H1 (cell line): ENCODE results near the gene DPM2. TPM values are rescaled to one million over a fixed set of nuclear protein-coding genes. Genes with fewer than 3 reads are reported as not detected.

Experiments
- CTCF ChIA-PET: fragments of 300-600 bp; sonication (Branson Sonifier 250); formaldehyde crosslinking; loops from one replicate; lab custom pipeline; 2021; ENCODE audit not compliant: partially characterized antibody; lab: Charles Lee
- POLR2A ChIA-PET: fragments of 300-600 bp; sonication (Branson Sonifier 250); formaldehyde crosslinking; loops from one replicate; lab custom pipeline; 2021; ENCODE audit warnings: inconsistent platforms; ENCODE audit not compliant: partially characterized antibody; lab: Charles Lee
- DNase-seq, 2 experiments: peaks; one replicate each; pipeline versions ENCODE4 v3.0.0 to v3.0.0-alpha.2; 2010 to 2022; ENCODE audit warnings: low spot score in 2 of 2, low read depth in 1 of 2, mixed read lengths in 1 of 2
- FAIRE-seq: peaks from 2 replicates; lab custom pipeline; 2011; peaks lifted over from hg19 to GRCh38; lab: Jason Lieb, UNC
- H2AFZ ChIP-seq: 2 replicates; pipeline ENCODE4 v1.8.1; 2012; ENCODE audit warnings: low read length, inconsistent platforms
- H2AK5ac ChIP-seq: 2 replicates; pipeline ENCODE4 v1.6.1; 2013; ENCODE audit warnings: low read depth, low read length
- H2BK120ac ChIP-seq: replicated peaks from 2 replicates; pipeline ENCODE3; 2013; ENCODE audit warnings: low read depth, low read length, inconsistent platforms
- H2BK12ac ChIP-seq: 2 replicates; pipeline ENCODE4 v1.6.1; 2013; ENCODE audit warnings: low read depth, low read length
- H2BK15ac ChIP-seq: 2 replicates; pipeline ENCODE4 v1.6.1; 2013; ENCODE audit warnings: low read length
- H2BK20ac ChIP-seq: 2 replicates; pipeline ENCODE4 v1.6.1; 2013; ENCODE audit warnings: low read length
- H2BK5ac ChIP-seq: 2 replicates; pipeline ENCODE4 v1.6.1; 2013; ENCODE audit warnings: low read depth, low read length
- H3K14ac ChIP-seq: 2 replicates; pipeline ENCODE4 v1.6.1; 2013; ENCODE audit warnings: inconsistent platforms; ENCODE audit not compliant: insufficient read length
- H3K18ac ChIP-seq: 2 replicates; pipeline ENCODE4 v1.6.1; 2013; ENCODE audit warnings: low read length; ENCODE audit errors: extremely low read depth
- H3K23ac ChIP-seq: 2 replicates; pipeline ENCODE4 v1.6.1; 2013; ENCODE audit warnings: inconsistent platforms; ENCODE audit not compliant: insufficient read length
- H3K23me2 ChIP-seq: 2 replicates; pipeline ENCODE4 v1.6.1; 2013; ENCODE audit warnings: low read depth, low read length
- H3K27ac ChIP-seq: 2 replicates; pipeline ENCODE4 v1.6.1; 2011; ENCODE audit warnings: low read depth, low read length, inconsistent platforms
- H3K27me3 ChIP-seq, 4 experiments: replicated peaks in 1 of 4; 1 replicate in 1 of 4; 2 replicates in 3 of 4; pipeline versions ENCODE4 v1.6.1 to v1.8.1; 2011 to 2013; ENCODE audit warnings: low read length in 3 of 4, mild to moderate bottlenecking in 3 of 4, inconsistent platforms in 2 of 4, mixed read lengths in 2 of 4, moderate library complexity in 1 of 4; ENCODE audit not compliant: control insufficient read depth in 3 of 4, insufficient read depth in 3 of 4; ENCODE audit errors: extremely low read depth in 1 of 4
- H3K36me3 ChIP-seq, 4 experiments: 2 replicates each; pipeline versions ENCODE4 v1.6.1 to v1.8.1; 2011 to 2013; ENCODE audit warnings: mild to moderate bottlenecking in 4 of 4, low read length in 3 of 4, moderate library complexity in 2 of 4, control low read depth in 1 of 4, inconsistent platforms in 1 of 4; ENCODE audit not compliant: insufficient read depth in 4 of 4, control insufficient read depth in 2 of 4
- H3K4ac ChIP-seq: replicated peaks from 2 replicates; pipeline ENCODE3; 2013; ENCODE audit warnings: low read length, low read depth, mixed read lengths, inconsistent platforms; ENCODE audit not compliant: insufficient read length
- H3K4me1 ChIP-seq, 4 experiments: replicated peaks in 1 of 4; 1 replicate in 1 of 4; 2 replicates in 3 of 4; pipeline versions ENCODE4 v1.6.1 to v1.8.1; 2011 to 2013; ENCODE audit warnings: low read length in 3 of 4, inconsistent platforms in 2 of 4, mixed read lengths in 1 of 4; ENCODE audit not compliant: insufficient read depth in 4 of 4, control insufficient read depth in 3 of 4
- H3K4me2 ChIP-seq, 2 experiments: 2 replicates each; pipeline versions ENCODE4 v1.6.1 to v1.8.1; 2011 to 2013; ENCODE audit warnings: low read depth in 2 of 2, low read length in 2 of 2, control low read depth in 1 of 2, inconsistent platforms in 1 of 2, mild to moderate bottlenecking in 1 of 2; ENCODE audit not compliant: insufficient read depth in 1 of 2
- H3K4me3 ChIP-seq, 4 experiments: fragments of 200-600, 300-600 bp in 1 of 4; sonication (generic), shearing (Covaris generic), sonication (Bioruptor Twin) in 1 of 4; 2 replicates each; pipeline versions ENCODE4 v1.5.1 to v1.8.1; 2011 to 2016; ENCODE audit warnings: low read length in 4 of 4, low read depth in 3 of 4, control low read depth in 2 of 4, inconsistent platforms in 2 of 4, mild to moderate bottlenecking in 2 of 4, mixed read lengths in 1 of 4, moderate library complexity in 1 of 4; ENCODE audit not compliant: insufficient read depth in 2 of 4; ENCODE audit errors: extremely low read depth in 1 of 4
- H3K56ac ChIP-seq: replicated peaks from 2 replicates; pipeline ENCODE3; 2013; ENCODE audit warnings: low read depth, mild to moderate bottlenecking, mixed read lengths, low read length, inconsistent platforms; ENCODE audit not compliant: insufficient read length
- H3K79me1 ChIP-seq: 2 replicates; pipeline ENCODE4 v1.6.1; 2013; ENCODE audit warnings: low read depth, low read length, control low read depth
- H3K79me2 ChIP-seq, 2 experiments: 2 replicates each; pipeline versions ENCODE4 v1.6.1 to v1.8.1; 2012 to 2013; ENCODE audit warnings: low read length in 2 of 2, mild to moderate bottlenecking in 2 of 2, inconsistent platforms in 1 of 2; ENCODE audit not compliant: insufficient read depth in 2 of 2, control insufficient read depth in 1 of 2
- H3K9ac ChIP-seq, 4 experiments: replicated peaks in 1 of 4; 1 replicate in 1 of 4; 2 replicates in 3 of 4; pipeline versions ENCODE4 v1.6.1 to v1.8.1; 2011 to 2013; ENCODE audit warnings: low read depth in 3 of 4, low read length in 3 of 4, control low read depth in 2 of 4, mild to moderate bottlenecking in 2 of 4, moderate library complexity in 2 of 4, inconsistent platforms in 1 of 4; ENCODE audit errors: extremely low read depth in 1 of 4
- H3K9me3 ChIP-seq, 2 experiments: 2 replicates each; pipeline versions ENCODE4 v1.6.1 to v1.8.1; 2012 to 2013; ENCODE audit warnings: mild to moderate bottlenecking in 2 of 2, moderate library complexity in 2 of 2, control low read depth in 1 of 2, inconsistent platforms in 1 of 2, low read depth in 1 of 2, low read length in 1 of 2, mixed read lengths in 1 of 2; ENCODE audit not compliant: insufficient read depth in 2 of 2
- H4K20me1 ChIP-seq, 2 experiments: replicated peaks in 1 of 2; 2 replicates each; pipeline versions ENCODE3 to v1.8.1; 2011 to 2013; ENCODE audit warnings: inconsistent platforms in 2 of 2, low read length in 2 of 2, mild to moderate bottlenecking in 1 of 2; ENCODE audit not compliant: insufficient read depth in 2 of 2, control insufficient read depth in 1 of 2
- H4K5ac ChIP-seq: 2 replicates; pipeline ENCODE4 v1.6.1; 2013; ENCODE audit warnings: low read length, low read depth, mixed read lengths, inconsistent platforms; ENCODE audit not compliant: insufficient read length
- H4K8ac ChIP-seq: 2 replicates; pipeline ENCODE4 v1.8.0; 2013; ENCODE audit warnings: mild to moderate bottlenecking, moderate library complexity, low read length, inconsistent platforms; ENCODE audit not compliant: insufficient read depth; ENCODE audit errors: extremely low read depth
- H4K91ac ChIP-seq: replicated peaks from 2 replicates; pipeline ENCODE3; 2013; ENCODE audit warnings: low read length, mixed read lengths, inconsistent platforms; ENCODE audit not compliant: insufficient read length
- EZH2 ChIP-seq: fragments of 200-600 bp; sonication (generic); IDR thresholded peaks from 2 replicates; pipeline ENCODE4 v1.7.1; 2012; ENCODE audit warnings: low read depth, mild to moderate bottlenecking, moderate library complexity, low read length, inconsistent platforms; ENCODE audit not compliant: severe bottlenecking
- GTF2F1 ChIP-seq: IDR thresholded peaks from 2 replicates; pipeline ENCODE4 v1.6.1; 2012; ENCODE audit warnings: low read depth, low read length, improper control_type of control experiment, borderline replicate concordance
- HDAC6 ChIP-seq: IDR thresholded peaks from one replicate; pipeline ENCODE4 v1.7.1; 2012; ENCODE audit warnings: low read depth, mild to moderate bottlenecking, inconsistent platforms, low read length, moderate library complexity
- KDM4A ChIP-seq: IDR thresholded peaks from one replicate; pipeline ENCODE4 v1.7.1; 2012; ENCODE audit warnings: low read depth, mild to moderate bottlenecking, moderate library complexity, low read length, inconsistent platforms; ENCODE audit not compliant: severe bottlenecking
- MAX ChIP-seq: IDR thresholded peaks from 2 replicates; pipeline ENCODE4 v1.6.1; 2012; ENCODE audit warnings: inconsistent platforms
- NRF1 ChIP-seq: IDR thresholded peaks from 2 replicates; pipeline ENCODE4 v1.6.1; 2011; ENCODE audit warnings: mild to moderate bottlenecking, low read depth, low read length, improper control_type of control experiment
- RNF2 ChIP-seq: fragments of 200-900, 300-1000 bp; sonication (generic); IDR thresholded peaks from 2 replicates; pipeline ENCODE4 v1.7.1; 2016; ENCODE audit warnings: borderline replicate concordance, low read depth, mild to moderate bottlenecking, antibody characterized with exemption, low read length; ENCODE audit not compliant: poor library complexity, severe bottlenecking; ENCODE audit errors: missing control alignments
- SRF ChIP-seq: IDR thresholded peaks from 2 replicates; pipeline ENCODE4 v1.6.1; 2011; ENCODE audit warnings: mild to moderate bottlenecking, low read depth, low read length, moderate library complexity
- SUZ12 ChIP-seq: fragments of 200-600 bp; sonication (generic); IDR thresholded peaks from 2 replicates; pipeline ENCODE4 v1.6.1; 2012; ENCODE audit warnings: mild to moderate bottlenecking, inconsistent platforms, low read length, moderate library complexity, mixed read lengths
- WGBS, 2 experiments: shearing (Covaris generic) in 1 of 2; methylation state at CpG; one replicate each; pipeline versions ENCODE4 v1.1.6 to v1.1.7; 2013 to 2015; ENCODE audit warnings: low lambda C conversion rate in 2 of 2, mixed read lengths in 2 of 2, inconsistent platforms in 1 of 2, low coverage in 1 of 2, missing lambda C conversion rate in 1 of 2; ENCODE audit not compliant: insufficient replicate concordance in 2 of 2, insufficient coverage in 1 of 2, insufficient read length in 1 of 2; ENCODE audit errors: extremely low coverage in 1 of 2, missing lambda C conversion rate in 1 of 2; 5-methylcytosine and 5-hydroxymethylcytosine counted together
- polyA plus RNA-seq, 7 experiments: library from polyadenylated mRNA; depleted of rRNA in 3 of 7; stranded (reverse) in 5 of 7; unstranded in 2 of 7; fragments of >200 nt in 5 of 7; fragments of 200-250 nt in 2 of 7; gene quantifications; 1 replicate in 5 of 7; 2 replicates in 1 of 7; 4 replicates in 1 of 7; pipeline versions ENCODE4 v1.2.1 to v1.2.3, GENCODE V29; 2011 to 2013; ENCODE audit warnings: missing spikeins in 2 of 7, mixed read lengths in 2 of 7
- total RNA-seq: library from RNA; stranded (reverse); fragmentation: NEBNext Ultra II Directional; extraction: Animal tissue kit (Norgen Biotek cat#: 25700); gene quantifications from 2 replicates; pipeline ENCODE4 v1.2.1, GENCODE V29; 2021

The DPM2 gene
- total and polyA plus RNA-seq, 2 of the 8 experiments (the other 6 are each of a cell fraction or from before 2014, with no cell fraction given): 45.4 to 95.4 TPM

- FAIRE-seq (no peak), DNase-seq (no peak)
- POLR2A ChIA-PET: interaction anchor here (0.8 to 2.1 kb wide), 5 partner anchors 9 to 73 kb away, joined by 3 to 7 read pairs (median 5); no protein-coding TSS in a partner anchor
- Histone ChIP-seq H2AK5ac (peak overlapping the region; percentile 3; the same call in 1 of the 2 replicates), H2BK5ac (peak overlapping the region; percentile 75; the same call in 1 of the 2 replicates), H2BK120ac (no peak overlapping the region), H4K8ac (no peak overlapping the region), H2BK20ac (no peak overlapping the region), H2AFZ (no peak overlapping the region), H3K23me2 (peaks cover 7% of the 10 kb centered on the region; the same call in 1 of the 2 replicates), H3K4ac (no peak overlapping the region), H3K18ac (no peak overlapping the region; the same call in 1 of the 2 replicates), H3K27ac (0 out of 2 replicates have a peak overlapping the region, but pooled peaks have one; percentile 1), H3K23ac (no peak overlapping the region), H3K14ac (no peak overlapping the region), H3K27me3 (no peaks in the 10 kb centered on the region), H3K79me2 (peaks cover 22 to 77% of the 10 kb centered on the region in 2 experiments), H3K79me1 (peaks cover 54% of the 10 kb centered on the region), H3K9me3 (no peaks in the 10 kb centered on the region), H4K5ac (no peak overlapping the region), H3K9ac (peak overlapping the region in 1 of 4 experiments; percentile 16; a peak in 3 of 7 replicates), H4K91ac (no peak overlapping the region), H3K36me3 (no peaks in the 10 kb centered on the region), H3K4me3 (peak overlapping the region in 1 of 4 experiments; percentile 99; a peak in 3 of 8 replicates), H3K4me2 (peak overlapping the region; percentile 73 to 97), H4K20me1 (peaks cover 57 to 59% of the 10 kb centered on the region in 2 experiments), H3K56ac (no peak overlapping the region), H2BK15ac (peak overlapping the region; percentile 92; the same call in 1 of the 2 replicates), H2BK12ac (no peak overlapping the region), H3K4me1 (peaks cover 4 to 54% (median 42%) of the 10 kb centered on the region in 4 experiments)
- CTCF ChIA-PET: interaction anchor here (0.9 to 7.9 kb wide), 11 partner anchors 15 to 140 kb away, joined by 3 to 55 read pairs (median 7); no protein-coding TSS in a partner anchor
- 86% methylated on average over 6 of the region's 7 CpGs; no CpG with 5 or more reads in 1 of the 2 experiments for WGBS, 2 experiments
- TF ChIP-seq KDM4A: no peak
- no peak for TF ChIP-seq RNF2
- no peak for TF ChIP-seq HDAC6
- TF ChIP-seq SUZ12: no peak
- no peak for TF ChIP-seq MAX
- TF ChIP-seq SRF: no peak
- TF ChIP-seq NRF1: no peak
- no peak for TF ChIP-seq EZH2
- no peak for TF ChIP-seq GTF2F1
These were observed 39.6 kb upstream of the DPM2 start for GRCh38 chr9:127977009-127977883.
